Upper lobe of left lung (tissue), 4 donors: ENCODE measurements around the gene SIRPA.

Source experiments
- POLR2A ChIP-seq, 4 donors: fragments of 450-650 bp; IDR thresholded peaks; one replicate each; pipeline ENCODE4 v1.5.1; 2016 to 2017; ENCODE audit warnings: antibody characterized with exemption in 4 of 4, mild to moderate bottlenecking in 2 of 4
- POLR2AphosphoS5 ChIP-seq, 2 donors: sonication (generic); formaldehyde crosslinking; IDR thresholded peaks; one replicate each; pipeline ENCODE4 v1.5.1; 2017; ENCODE audit warnings: antibody characterized with exemption in 2 of 2
- TF ChIP-seq, protein P1 (sequence below), 6 experiments: fragments of 450-650 bp in 4 of 6; fragments of 200-600 bp in 2 of 6; sonication (generic) in 2 of 6; IDR thresholded peaks; one replicate each; pipeline ENCODE4 v1.5.1; 2016 to 2019; ENCODE audit warnings: antibody characterized with exemption in 6 of 6

DNA sequence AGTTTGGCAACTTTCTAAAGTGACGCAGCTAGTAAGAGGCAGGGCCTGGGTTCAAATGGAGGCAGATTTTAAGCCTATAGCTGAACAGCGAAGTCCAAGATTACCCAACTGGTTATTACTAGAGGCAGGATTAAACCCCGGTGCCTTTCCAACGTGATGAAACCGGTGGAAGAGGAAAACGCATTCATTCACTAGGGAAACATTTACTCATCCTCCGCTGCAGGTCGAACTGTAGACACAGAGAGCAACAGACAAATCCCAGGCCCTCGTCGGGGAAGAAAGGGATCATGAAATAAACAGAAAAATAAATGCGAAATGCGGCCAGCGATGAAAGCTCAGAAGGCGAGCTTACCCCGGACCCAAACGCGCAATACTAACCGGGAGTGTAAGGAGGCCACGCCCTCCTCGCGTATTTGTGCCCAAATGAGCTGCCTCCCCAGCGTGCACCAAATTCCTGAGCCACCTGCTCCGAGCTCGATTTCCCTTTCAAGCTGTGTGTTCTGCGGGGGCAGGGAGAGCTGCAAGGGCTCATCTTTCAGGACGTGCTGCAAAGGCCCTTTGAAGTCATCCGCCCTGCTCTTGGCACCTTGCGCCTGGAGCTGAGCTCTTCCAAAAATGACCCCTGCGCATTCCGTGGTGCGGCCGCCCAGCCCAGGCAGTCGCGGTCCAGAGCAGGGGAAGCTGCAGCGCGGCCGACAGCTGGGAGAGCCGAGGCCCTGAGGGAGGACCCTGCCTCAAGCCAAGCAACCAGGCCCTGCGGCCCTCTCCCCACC, 51.7 kb downstream of the SIRPA start:
- TF ChIP-seq POLR2A (IDR thresholded peaks at IDR 0.05) (peak in 1 of 4 donors; percentile 63), POLR2AphosphoS5 (IDR thresholded peaks at IDR 0.05) (peak; percentile 18 to 76)
- TF ChIP-seq, protein P1, sequence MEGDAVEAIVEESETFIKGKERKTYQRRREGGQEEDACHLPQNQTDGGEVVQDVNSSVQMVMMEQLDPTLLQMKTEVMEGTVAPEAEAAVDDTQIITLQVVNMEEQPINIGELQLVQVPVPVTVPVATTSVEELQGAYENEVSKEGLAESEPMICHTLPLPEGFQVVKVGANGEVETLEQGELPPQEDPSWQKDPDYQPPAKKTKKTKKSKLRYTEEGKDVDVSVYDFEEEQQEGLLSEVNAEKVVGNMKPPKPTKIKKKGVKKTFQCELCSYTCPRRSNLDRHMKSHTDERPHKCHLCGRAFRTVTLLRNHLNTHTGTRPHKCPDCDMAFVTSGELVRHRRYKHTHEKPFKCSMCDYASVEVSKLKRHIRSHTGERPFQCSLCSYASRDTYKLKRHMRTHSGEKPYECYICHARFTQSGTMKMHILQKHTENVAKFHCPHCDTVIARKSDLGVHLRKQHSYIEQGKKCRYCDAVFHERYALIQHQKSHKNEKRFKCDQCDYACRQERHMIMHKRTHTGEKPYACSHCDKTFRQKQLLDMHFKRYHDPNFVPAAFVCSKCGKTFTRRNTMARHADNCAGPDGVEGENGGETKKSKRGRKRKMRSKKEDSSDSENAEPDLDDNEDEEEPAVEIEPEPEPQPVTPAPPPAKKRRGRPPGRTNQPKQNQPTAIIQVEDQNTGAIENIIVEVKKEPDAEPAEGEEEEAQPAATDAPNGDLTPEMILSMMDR (IDR thresholded peaks at IDR 0.05) = no peak
